DMS114 treated with DMSO at 0.1 percent for 48 hours (cell line): ENCODE measurements around the gene NANOGP8.
"Not testable (repeated sequence)": the region's sequence is repeated elsewhere in the genome, so short reads cannot be mapped to it uniquely, and the experiment has no call there.

Experiments used
- DNase-seq: peaks from one replicate; lab custom pipeline; 2025; ENCODE audit not compliant: unreplicated experiment; lab: John Stamatoyannopoulos, UW

The NANOGP8 gene

GRCh38 chr15:35095941-35096340 lies 10.8 kb upstream of the NANOGP8 start:
- no peak for DNase-seq

GRCh38 chr15:35092846-35093245 lies 7.8 kb upstream of the NANOGP8 start:
- no peak for DNase-seq

- DNase-seq: no peak
Observed at GRCh38 chr15:35092311-35092710, 7.2 kb upstream of the NANOGP8 start.

GRCh38 chr15:35090104-35090807 lies 5.2 kb upstream of the NANOGP8 start:
- no peak for DNase-seq

GRCh38 chr15:35089551-35089950 lies 4.5 kb upstream of the NANOGP8 start:
- no peak for DNase-seq

GRCh38 chr15:35088329-35088728 lies 3.2 kb upstream of the NANOGP8 start:
- no peak for DNase-seq

GRCh38 chr15:35087759-35088158 lies 2.7 kb upstream of the NANOGP8 start:
- no peak for DNase-seq

GRCh38 chr15:35082371-35083348 lies 2.4 kb downstream of the NANOGP8 start:
- not testable (repeated sequence) for DNase-seq

GRCh38 chr15:35081626-35082365 lies 3.3 kb downstream of the NANOGP8 start:
- DNase-seq: not testable (repeated sequence)

GRCh38 chr15:35080226-35080625 lies 4.9 kb downstream of the NANOGP8 start:
- DNase-seq: no peak

GRCh38 chr15:35078221-35078915 lies 6.7 kb downstream of the NANOGP8 start:
- peak; percentile 65 for DNase-seq

- DNase-seq: no peak
Observed at GRCh38 chr15:35071106-35071505, 14.0 kb downstream of the NANOGP8 start.

GRCh38 chr15:35068846-35069475 lies 16.1 kb downstream of the NANOGP8 start:
- no peak for DNase-seq

GRCh38 chr15:35067496-35068347 lies 17.4 kb downstream of the NANOGP8 start:
- DNase-seq: no peak

- no peak for DNase-seq
Observed at GRCh38 chr15:35066094-35066493, 19.0 kb downstream of the NANOGP8 start.

- DNase-seq: no peak
Observed at GRCh38 chr15:35064576-35065190, 20.4 kb downstream of the NANOGP8 start.

GRCh38 chr15:35062738-35063099 lies 22.4 kb downstream of the NANOGP8 start:
- no peak for DNase-seq

GRCh38 chr15:35061825-35062737 lies 23.0 kb downstream of the NANOGP8 start:
- DNase-seq: no peak
